Erythroblast (primary cell): ENCODE measurements around the gene CSF3R.

Experiments
- GATA1 ChIP-seq: IDR thresholded peaks from 2 replicates; pipeline ENCODE4 v1.6.1; 2011; ENCODE audit warnings: low read depth, mild to moderate bottlenecking, control low read depth, low read length, moderate library complexity
- POLR2A ChIP-seq: IDR thresholded peaks from 2 replicates; pipeline ENCODE4 v1.6.1; 2011; ENCODE audit warnings: mild to moderate bottlenecking, low read length

DNA sequence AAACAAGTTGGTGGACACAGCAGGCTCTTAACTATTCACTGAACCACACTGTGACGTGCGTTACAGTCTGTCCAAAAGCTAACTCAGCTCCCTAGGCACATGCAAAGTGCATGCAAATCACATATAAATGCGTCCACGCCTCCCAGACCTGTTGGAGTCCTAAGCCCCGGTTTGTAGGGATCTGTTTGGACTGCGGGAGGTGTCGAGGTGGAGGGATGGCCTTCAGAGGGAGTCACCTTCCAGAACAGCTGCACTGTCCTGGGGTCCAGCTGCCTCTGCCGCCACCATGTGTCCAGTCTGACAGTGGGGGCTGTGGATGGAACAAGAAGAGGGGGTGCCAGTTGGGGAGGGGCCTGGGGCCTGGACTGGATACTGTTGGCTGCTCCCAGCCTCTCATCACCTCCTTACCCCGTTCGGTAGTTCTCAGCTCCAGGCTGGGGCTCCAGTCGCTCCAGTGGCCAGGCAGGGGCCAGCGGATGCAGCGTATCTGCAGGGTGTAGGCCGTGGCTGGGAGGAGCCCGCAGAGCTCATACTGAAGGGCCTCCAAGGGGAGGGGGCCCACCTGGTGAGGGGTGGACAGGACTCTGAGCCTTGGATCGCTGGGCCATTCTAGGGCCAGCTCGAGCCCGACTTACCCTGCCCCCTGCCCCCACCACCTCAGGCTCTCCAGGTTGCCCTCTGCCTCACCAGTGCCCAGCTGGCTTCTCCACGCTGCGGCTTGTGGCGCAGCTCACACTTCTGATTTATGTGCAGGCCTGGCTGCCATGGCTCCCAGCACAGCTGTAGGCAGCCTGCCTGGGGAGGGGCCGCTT is 10.7 kb downstream of the CSF3R start:
- TF ChIP-seq POLR2A (no peak), GATA1 (no peak)
